Liver (tissue), 3 donors: Measurements from ENCODE around the gene ATP6V1G1.

Experiments
- RAD21 ChIP-seq, 2 donors: IDR thresholded peaks; 2 replicates each; pipeline ENCODE4 v1.6.1; 2016; ENCODE audit warnings: antibody characterized with exemption in 2 of 2, mild to moderate bottlenecking in 2 of 2
- TF ChIP-seq, protein P1 (sequence below): fragments of 150-350 bp; IDR thresholded peaks from 2 replicates; pipeline ENCODE4 v1.5.1; 2017; ENCODE audit warnings: improper control_type of control experiment, low read depth, low read length; ENCODE audit not compliant: missing input control
- donor health status: healthy.
- donor health status: healthy.

DNA sequence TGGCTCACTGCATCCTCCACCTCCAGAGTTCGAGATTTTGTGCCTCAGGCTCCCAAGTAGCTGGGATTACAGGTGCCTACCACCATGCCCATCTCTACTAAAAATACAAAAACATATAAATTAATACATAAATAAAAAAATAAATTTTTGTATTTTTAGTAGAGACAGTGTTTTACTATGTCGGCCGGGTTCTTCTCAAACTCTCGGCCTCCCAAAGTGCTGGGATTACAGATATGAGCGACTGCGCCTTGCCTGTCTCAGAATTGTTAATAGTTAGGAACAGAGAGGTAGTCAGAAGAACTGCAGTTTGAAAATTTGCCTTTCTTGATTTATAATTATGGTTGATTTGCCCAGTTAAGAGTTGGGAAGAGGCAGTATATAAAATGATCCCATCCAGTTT is 2.8 kb downstream of the ATP6V1G1 start:
- TF ChIP-seq, protein P1, sequence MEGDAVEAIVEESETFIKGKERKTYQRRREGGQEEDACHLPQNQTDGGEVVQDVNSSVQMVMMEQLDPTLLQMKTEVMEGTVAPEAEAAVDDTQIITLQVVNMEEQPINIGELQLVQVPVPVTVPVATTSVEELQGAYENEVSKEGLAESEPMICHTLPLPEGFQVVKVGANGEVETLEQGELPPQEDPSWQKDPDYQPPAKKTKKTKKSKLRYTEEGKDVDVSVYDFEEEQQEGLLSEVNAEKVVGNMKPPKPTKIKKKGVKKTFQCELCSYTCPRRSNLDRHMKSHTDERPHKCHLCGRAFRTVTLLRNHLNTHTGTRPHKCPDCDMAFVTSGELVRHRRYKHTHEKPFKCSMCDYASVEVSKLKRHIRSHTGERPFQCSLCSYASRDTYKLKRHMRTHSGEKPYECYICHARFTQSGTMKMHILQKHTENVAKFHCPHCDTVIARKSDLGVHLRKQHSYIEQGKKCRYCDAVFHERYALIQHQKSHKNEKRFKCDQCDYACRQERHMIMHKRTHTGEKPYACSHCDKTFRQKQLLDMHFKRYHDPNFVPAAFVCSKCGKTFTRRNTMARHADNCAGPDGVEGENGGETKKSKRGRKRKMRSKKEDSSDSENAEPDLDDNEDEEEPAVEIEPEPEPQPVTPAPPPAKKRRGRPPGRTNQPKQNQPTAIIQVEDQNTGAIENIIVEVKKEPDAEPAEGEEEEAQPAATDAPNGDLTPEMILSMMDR: no peak
- TF ChIP-seq RAD21 (IDR thresholded peaks at IDR 0.05): no peak
